WTC11 (cell line): ENCODE data around the gene STPG2. TPM values are rescaled to one million over a fixed set of nuclear protein-coding genes. Genes with fewer than 3 reads are reported as not detected.

Source experiments
- ATAC-seq: fragments of 200-7000 bp; cut with Tn5 transposase; 2 replicates; pipeline ENCODE4 v1.10.0; 2021; ENCODE audit warnings: mild to moderate bottlenecking, moderate library complexity
- CTCF ChIA-PET: fragments of 300-600 bp; sonication (Branson Sonifier 250); formaldehyde crosslinking; loops from one replicate; lab custom pipeline; 2021; ENCODE audit warnings: antibody characterized with exemption; lab: Charles Lee
- POLR2A ChIA-PET: fragments of 350-600 bp; sonication (Branson Sonifier 250); formaldehyde crosslinking; loops from one replicate; lab custom pipeline; 2021; ENCODE audit warnings: antibody characterized with exemption; lab: Charles Lee
- DNase-seq: peaks from one replicate; pipeline ENCODE4 v3.0.0; 2021; ENCODE audit warnings: low spot score
- H3K27ac Mint-ChIP-seq: 2 replicates; pipeline ENCODE4 v1.8.0; 2021; ENCODE audit warnings: mixed read lengths
- H3K27me3 Mint-ChIP-seq: 2 replicates; pipeline ENCODE4 v1.8.0; 2021; ENCODE audit warnings: low read depth, mild to moderate bottlenecking, moderate library complexity, mixed read lengths
- H3K36me3 Mint-ChIP-seq: 2 replicates; pipeline ENCODE4 v1.8.0; 2021; ENCODE audit warnings: mixed read lengths
- H3K4me1 Mint-ChIP-seq: 2 replicates; pipeline ENCODE4 v1.8.0; 2022; ENCODE audit warnings: mixed read lengths
- H3K4me3 Mint-ChIP-seq: 2 replicates; pipeline ENCODE4 v1.8.0; 2021; ENCODE audit warnings: mild to moderate bottlenecking, moderate library complexity, mixed read lengths
- H3K9me3 Mint-ChIP-seq: 2 replicates; pipeline ENCODE4 v1.8.0; 2021; ENCODE audit warnings: mixed read lengths
- ATF6 ChIP-seq: sonication (generic); formaldehyde crosslinking; IDR thresholded peaks from 2 replicates; pipeline ENCODE4 v1.8.1; 2023; ENCODE audit warnings: mild to moderate bottlenecking, missing genetic modification reagents
- CBFB ChIP-seq: sonication (generic); formaldehyde crosslinking; IDR thresholded peaks from 2 replicates; pipeline ENCODE4 v1.8.1; 2022; ENCODE audit warnings: mild to moderate bottlenecking, low read depth, missing genetic modification reagents
- CDX4 ChIP-seq: fragments of 250-450 bp; sonication (Bioruptor Pico); IDR thresholded peaks from 2 replicates; pipeline ENCODE4 v1.9.0; 2021; ENCODE audit warnings: moderate library complexity, mild to moderate bottlenecking, inconsistent platforms, borderline replicate concordance
- CTCF ChIP-seq: fragments of 200-600 bp; IDR thresholded peaks from 2 replicates; pipeline ENCODE4 v1.8.0; 2022; ENCODE audit warnings: antibody characterized with exemption
- E2F1 ChIP-seq: sonication (generic); formaldehyde crosslinking; IDR thresholded peaks from 2 replicates; pipeline ENCODE4 v1.8.0; 2022; ENCODE audit warnings: mild to moderate bottlenecking, missing genetic modification reagents
- ELF4 ChIP-seq: sonication (generic); formaldehyde crosslinking; IDR thresholded peaks from 2 replicates; pipeline ENCODE4 v1.8.1; 2022; ENCODE audit warnings: low read depth, mild to moderate bottlenecking, moderate library complexity, missing genetic modification reagents
- GRHL2 ChIP-seq: fragments of 250-450 bp; sonication (Bioruptor Pico); IDR thresholded peaks from 2 replicates; pipeline ENCODE4 v1.8.0; 2022; ENCODE audit warnings: mild to moderate bottlenecking, moderate library complexity; ENCODE audit not compliant: insufficient replicate concordance, severe bottlenecking
- MAX ChIP-seq: sonication (generic); formaldehyde crosslinking; IDR thresholded peaks from 2 replicates; pipeline ENCODE4 v1.8.0; 2022; ENCODE audit warnings: mild to moderate bottlenecking, missing genetic modification reagents
- MXD4 ChIP-seq: fragments of 250-450 bp; sonication (Bioruptor Pico); IDR thresholded peaks from 2 replicates; pipeline ENCODE4 v1.8.0; 2021; ENCODE audit warnings: mild to moderate bottlenecking, moderate library complexity, borderline replicate concordance
- MYBL2 ChIP-seq: sonication (generic); formaldehyde crosslinking; IDR thresholded peaks from 2 replicates; pipeline ENCODE4 v1.8.1; 2023; ENCODE audit warnings: mild to moderate bottlenecking, moderate library complexity, missing genetic modification reagents
- NFATC4 ChIP-seq: fragments of 250-450 bp; sonication (Bioruptor Pico); IDR thresholded peaks from 2 replicates; pipeline ENCODE4 v1.9.0; 2021; ENCODE audit warnings: mild to moderate bottlenecking
- NFE2L1 ChIP-seq: sonication (generic); formaldehyde crosslinking; IDR thresholded peaks from 2 replicates; pipeline ENCODE4 v1.8.1; 2023; ENCODE audit warnings: missing genetic modification reagents
- SMAD3 ChIP-seq: sonication (generic); formaldehyde crosslinking; IDR thresholded peaks from 2 replicates; pipeline ENCODE4 v1.8.0; 2022; ENCODE audit warnings: missing genetic modification reagents, mild to moderate bottlenecking, borderline replicate concordance
- TEAD1 ChIP-seq: sonication (generic); formaldehyde crosslinking; IDR thresholded peaks from 2 replicates; pipeline ENCODE4 v1.8.0; 2022; ENCODE audit warnings: mild to moderate bottlenecking, missing genetic modification reagents
- ZNF317 ChIP-seq: sonication (generic); formaldehyde crosslinking; IDR thresholded peaks from 2 replicates; pipeline ENCODE4 v1.8.1; 2023; ENCODE audit warnings: low read depth, mild to moderate bottlenecking, moderate library complexity, missing genetic modification reagents, borderline replicate concordance
- ZNF425 ChIP-seq: fragments of 250-450 bp; sonication (Bioruptor Pico); conservative IDR thresholded peaks from 2 replicates; pipeline ENCODE4 v1.9.0; 2021; ENCODE audit warnings: mild to moderate bottlenecking
- ZNF671 ChIP-seq: fragments of 250-450 bp; sonication (Bioruptor Pico); IDR thresholded peaks from 2 replicates; pipeline ENCODE4 v1.8.0; 2021; ENCODE audit warnings: mild to moderate bottlenecking
- ZSCAN18 ChIP-seq: fragments of 250-450 bp; sonication (Bioruptor Pico); IDR thresholded peaks from 2 replicates; pipeline ENCODE4 v2.1.2; 2022; ENCODE audit warnings: mild to moderate bottlenecking, moderate library complexity
- total RNA-seq: library from RNA; stranded (reverse); gene quantifications from 3 replicates; pipeline ENCODE4 v1.2.3, GENCODE V29; 2021

STPG2 gene
- total RNA-seq, 1 experiment from 2014 or later = 0.17 TPM

- TF ChIP-seq ZNF425 (CRISPR knock-in tag) (no peak), MXD4 (CRISPR knock-in tag) (no peak), GRHL2 (no peak), ELF4 (no peak), ZSCAN18 (no peak)
- TF ChIP-seq, all 79 proteins: peak for 0
Measured at GRCh38 chr4:97531351-97531750, 611.9 kb downstream of the STPG2 start (continued).

- no peak for DNase-seq
- H3K36me3 Mint-ChIP-seq = peaks cover 3% of the 10 kb centered on the region
- ChIA-PET CTCF (no interaction called here), POLR2A (no interaction called here)
- no peak overlapping the region for H3K4me3 Mint-ChIP-seq
- TF ChIP-seq CDX4 (CRISPR knock-in tag) = no peak
- TF ChIP-seq CBFB (CRISPR knock-in tag) = no peak
- TF ChIP-seq CTCF = no peak
- TF ChIP-seq TEAD1 = no peak
- H3K27ac Mint-ChIP-seq = no peak overlapping the region
- peaks cover 25% of the 10 kb centered on the region for H3K9me3 Mint-ChIP-seq
- H3K27me3 Mint-ChIP-seq = peaks cover 2% of the 10 kb centered on the region; the same call in 1 of the 2 replicates
- ATAC-seq = no peak
- 0 out of 2 replicates have a peak, but pooled peaks cover 6% of the 10 kb centered on the region for H3K4me1 Mint-ChIP-seq
Measured at GRCh38 chr4:97530676-97531075, 612.6 kb downstream of the STPG2 start.

- Mint-ChIP-seq H3K9me3 (peaks cover 25% of the 10 kb centered on the region), H3K36me3 (peaks cover 3% of the 10 kb centered on the region), H3K4me3 (no peak overlapping the region), H3K27me3 (peaks cover 2% of the 10 kb centered on the region; the same call in 1 of the 2 replicates), H3K27ac (no peak overlapping the region), H3K4me1 (0 out of 2 replicates have a peak, but pooled peaks cover 3% of the 10 kb centered on the region)
- ChIA-PET POLR2A (no interaction called here), CTCF (no interaction called here)
- DNase-seq (no peak), ATAC-seq (no peak)
- TF ChIP-seq MYBL2 (CRISPR knock-in tag) (no peak), NFE2L1 (CRISPR knock-in tag) (no peak), E2F1 (no peak), TEAD1 (no peak), ZNF671 (no peak), MAX (no peak), NFATC4 (CRISPR knock-in tag) (no peak), SMAD3 (CRISPR knock-in tag) (no peak), ZNF317 (CRISPR knock-in tag) (no peak), ATF6 (CRISPR knock-in tag) (no peak), ZSCAN18 (no peak)
Measured at GRCh38 chr4:97525236-97525635, 618.0 kb downstream of the STPG2 start.
